ENCODE data around the gene FBXO5. TPM values are rescaled to one million over a fixed set of nuclear protein-coding genes. Genes with fewer than 3 reads are reported as not detected.

The FBXO5 gene
- total and polyA plus RNA-seq, 9 of the 15 experiments (the other 6 are each of a cell fraction or from before 2014, with no cell fraction given): 17.8 to 89.3 (median 62.9) TPM

GRCh38 chr6:152948150-152948768 lies 34.6 kb downstream of the FBXO5 start:
- H3K4me1 ChIP-seq (replicated peaks in 1 of 2; ENCODE audit: control insufficient read depth in 2 of 2, insufficient read depth in 2 of 2, low read length in 2 of 2): no peaks in the 10 kb centered on the region
- peaks cover 0 to 2% of the 10 kb centered on the region in 2 experiments; a peak in 1 of 5 replicates for H3K27me3 ChIP-seq (ENCODE audit: control insufficient read depth in 2 of 2, insufficient read depth in 2 of 2, low read length in 2 of 2)
- H2AFZ ChIP-seq (ENCODE audit: low read depth, low read length): peak overlapping the region; percentile 53
- ATAC-seq: peak; percentile 94
- no peak overlapping the region for H3K4me3 ChIP-seq
- ChIA-PET POLR2A (no interaction called here), CTCF (ENCODE audit: low intra/inter-chr PET ratio) (interaction anchor here (1.2 to 2.7 kb wide), 6 partner anchors 77 to 1273 kb away, joined by 3 to 27 read pairs (median 4); no protein-coding TSS in a partner anchor)
- in situ Hi-C loops (cut with MboI) (no loop called here), intact Hi-C loops (cut with micrococcal nuclease) (loop anchor here (1.0 to 10.0 kb wide), 7 partner anchors 84 to 1181 kb away; no protein-coding TSS in a partner anchor)
- 3% methylated on average over 9 of the region's 9 CpGs for WGBS (ENCODE audit: insufficient coverage, low coverage, missing lambda C conversion rate)
- FAIRE-seq: peak; percentile 93
- no peaks in the 10 kb centered on the region for H3K9me1 ChIP-seq (ENCODE audit: control insufficient read depth, insufficient read depth, low read length)
- BruUV-seq (replicated peaks): no TSS peak
- no peak overlapping the region for H3K9ac ChIP-seq (ENCODE audit: insufficient read depth in 1 of 2, low read depth in 2 of 2, low read length in 2 of 2)
- H3K9me3 ChIP-seq (replicated peaks; ENCODE audit: control insufficient read depth, insufficient read depth, low read depth, low read length): no peaks in the 10 kb centered on the region
- H3K79me2 ChIP-seq (ENCODE audit: control insufficient read depth, insufficient read depth, low read length): no peaks in the 10 kb centered on the region
- no peaks in the 10 kb centered on the region for H3K36me3 ChIP-seq (ENCODE audit: control insufficient read depth, insufficient read depth, low read length)
- peak in 2 of 4 experiments; percentile 42 to 75 for DNase-seq (ENCODE audit: extremely low read depth in 1 of 4, low spot score in 3 of 4)
- H3K4me2 ChIP-seq (ENCODE audit: insufficient read depth, low read length): peak overlapping the region; percentile 35; the same call in 1 of the 2 replicates
- H4K20me1 ChIP-seq (replicated peaks; ENCODE audit: control insufficient read depth, insufficient read depth, low read length): no peaks in the 10 kb centered on the region
- no peak overlapping the region for H3K27ac ChIP-seq (ENCODE audit: extremely low read depth, low read depth, low read length)
- TF ChIP-seq REST (IDR thresholded peaks at IDR 0.05; ENCODE audit: borderline replicate concordance) (peak; percentile 88), REST (CRISPR knock-in tag; IDR thresholded peaks at IDR 0.05; ENCODE audit: low read depth) (no peak), ARID2 (IDR thresholded peaks at IDR 0.05) (peak; percentile 88), SRSF3 (IDR thresholded peaks at IDR 0.05; ENCODE audit: insufficient read depth, low read length) (no peak), GATA2 (CRISPR knock-in tag; IDR thresholded peaks at IDR 0.05) (no peak), RAD21 (CRISPR knock-in tag; conservative IDR thresholded peaks at IDR 0.05 in 1 of 2, IDR thresholded peaks at IDR 0.05 in 1 of 2) (peak; percentile 91 to 96), RUNX1 (IDR thresholded peaks at IDR 0.05; ENCODE audit: low read depth) (no peak), KAT7 (CRISPR knock-in tag; IDR thresholded peaks at IDR 0.05; ENCODE audit: borderline replicate concordance) (no peak), KDM1A (IDR thresholded peaks at IDR 0.05) (no peak)
- TF ChIP-seq, protein P1, sequence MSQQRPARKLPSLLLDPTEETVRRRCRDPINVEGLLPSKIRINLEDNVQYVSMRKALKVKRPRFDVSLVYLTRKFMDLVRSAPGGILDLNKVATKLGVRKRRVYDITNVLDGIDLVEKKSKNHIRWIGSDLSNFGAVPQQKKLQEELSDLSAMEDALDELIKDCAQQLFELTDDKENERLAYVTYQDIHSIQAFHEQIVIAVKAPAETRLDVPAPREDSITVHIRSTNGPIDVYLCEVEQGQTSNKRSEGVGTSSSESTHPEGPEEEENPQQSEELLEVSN (IDR thresholded peaks at IDR 0.05; ENCODE audit: borderline replicate concordance in 1 of 2, extremely low read depth in 1 of 2, insufficient read depth in 1 of 2, insufficient read length in 1 of 2, low read depth in 1 of 2, low read length in 1 of 2, poor library complexity in 1 of 2, severe bottlenecking in 1 of 2): no peak
